ENCODE results near the gene GNPTAB. TPM values are rescaled to one million over a fixed set of nuclear protein-coding genes. Genes with fewer than 3 reads are reported as not detected.

GNPTAB gene
- total and polyA plus RNA-seq, 2 of the 13 experiments (the other 11 are each of a cell fraction or from before 2014, with no cell fraction given), result 13.6 to 19.4 TPM

GRCh38 chr12:101710288-101710687 is 120.5 kb downstream of the GNPTAB start (continued):
- TF ChIP-seq ZNF280B (CRISPR knock-in tag; IDR thresholded peaks at IDR 0.05; ENCODE audit: borderline replicate concordance) (no peak), FOXA3 (CRISPR knock-in tag; IDR thresholded peaks at IDR 0.05) (peak; percentile 47), CSRNP1 (CRISPR knock-in tag; IDR thresholded peaks at IDR 0.05) (no peak), ZNF292 (CRISPR knock-in tag; IDR thresholded peaks at IDR 0.05; ENCODE audit: borderline replicate concordance, low read depth) (0 out of 2 replicates have a peak, but pooled peaks have one; percentile 25), HMGA1 (CRISPR knock-in tag; conservative IDR thresholded peaks at IDR 0.05) (no peak), SRY (CRISPR knock-in tag; IDR thresholded peaks at IDR 0.05) (no peak), ZNF317 (CRISPR knock-in tag; IDR thresholded peaks at IDR 0.05) (no peak), ZNF468 (CRISPR knock-in tag; IDR thresholded peaks at IDR 0.05) (no peak), SIX4 (CRISPR knock-in tag; IDR thresholded peaks at IDR 0.05) (0 out of 2 replicates have a peak, but pooled peaks have one; percentile 21), KAT7 (CRISPR knock-in tag; IDR thresholded peaks at IDR 0.05; ENCODE audit: borderline replicate concordance) (0 out of 2 replicates have a peak, but pooled peaks have one; percentile 6), HOXA5 (CRISPR knock-in tag; IDR thresholded peaks at IDR 0.05) (no peak), TEAD2 (CRISPR knock-in tag; IDR thresholded peaks at IDR 0.05) (no peak), RFX3 (CRISPR knock-in tag; IDR thresholded peaks at IDR 0.05) (no peak), FOXA1 (IDR thresholded peaks at IDR 0.05) (no peak), FOXA1 (CRISPR knock-in tag; IDR thresholded peaks at IDR 0.05) (peak; percentile 44; the same call in 1 of the 2 replicates), SYNCRIP (IDR thresholded peaks at IDR 0.05; ENCODE audit: insufficient read depth, low read depth, low read length) (no peak), ZNF780A (CRISPR knock-in tag; IDR thresholded peaks at IDR 0.05) (no peak)
- TF ChIP-seq, protein P1, sequence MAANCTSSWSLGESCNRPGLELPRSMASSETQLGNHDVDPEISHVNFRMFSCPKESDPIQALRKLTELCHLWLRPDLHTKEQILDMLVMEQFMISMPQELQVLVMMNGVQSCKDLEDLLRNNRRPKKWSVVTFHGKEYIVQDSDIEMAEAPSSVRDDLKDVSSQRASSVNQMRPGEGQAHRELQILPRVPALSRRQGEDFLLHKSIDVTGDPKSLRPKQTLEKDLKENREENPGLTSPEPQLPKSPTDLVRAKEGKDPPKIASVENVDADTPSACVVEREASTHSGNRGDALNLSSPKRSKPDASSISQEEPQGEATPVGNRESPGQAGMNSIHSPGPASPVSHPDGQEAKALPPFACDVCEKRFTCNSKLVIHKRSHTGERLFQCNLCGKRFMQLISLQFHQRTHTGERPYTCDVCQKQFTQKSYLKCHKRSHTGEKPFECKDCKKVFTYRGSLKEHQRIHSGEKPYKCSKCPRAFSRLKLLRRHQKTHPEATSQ (CRISPR knock-in tag; IDR thresholded peaks at IDR 0.05; ENCODE audit: borderline replicate concordance), result no peak
- TF ChIP-seq, protein P2, sequence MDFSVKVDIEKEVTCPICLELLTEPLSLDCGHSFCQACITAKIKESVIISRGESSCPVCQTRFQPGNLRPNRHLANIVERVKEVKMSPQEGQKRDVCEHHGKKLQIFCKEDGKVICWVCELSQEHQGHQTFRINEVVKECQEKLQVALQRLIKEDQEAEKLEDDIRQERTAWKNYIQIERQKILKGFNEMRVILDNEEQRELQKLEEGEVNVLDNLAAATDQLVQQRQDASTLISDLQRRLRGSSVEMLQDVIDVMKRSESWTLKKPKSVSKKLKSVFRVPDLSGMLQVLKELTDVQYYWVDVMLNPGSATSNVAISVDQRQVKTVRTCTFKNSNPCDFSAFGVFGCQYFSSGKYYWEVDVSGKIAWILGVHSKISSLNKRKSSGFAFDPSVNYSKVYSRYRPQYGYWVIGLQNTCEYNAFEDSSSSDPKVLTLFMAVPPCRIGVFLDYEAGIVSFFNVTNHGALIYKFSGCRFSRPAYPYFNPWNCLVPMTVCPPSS (IDR thresholded peaks at IDR 0.05), result no peak
- TF ChIP-seq, protein P3, sequence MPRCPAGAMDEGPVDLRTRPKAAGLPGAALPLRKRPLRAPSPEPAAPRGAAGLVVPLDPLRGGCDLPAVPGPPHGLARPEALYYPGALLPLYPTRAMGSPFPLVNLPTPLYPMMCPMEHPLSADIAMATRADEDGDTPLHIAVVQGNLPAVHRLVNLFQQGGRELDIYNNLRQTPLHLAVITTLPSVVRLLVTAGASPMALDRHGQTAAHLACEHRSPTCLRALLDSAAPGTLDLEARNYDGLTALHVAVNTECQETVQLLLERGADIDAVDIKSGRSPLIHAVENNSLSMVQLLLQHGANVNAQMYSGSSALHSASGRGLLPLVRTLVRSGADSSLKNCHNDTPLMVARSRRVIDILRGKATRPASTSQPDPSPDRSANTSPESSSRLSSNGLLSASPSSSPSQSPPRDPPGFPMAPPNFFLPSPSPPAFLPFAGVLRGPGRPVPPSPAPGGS (CRISPR knock-in tag; IDR thresholded peaks at IDR 0.05), result no peak
